Stimulated activated CD8-positive, alpha-beta memory T cell treated with anti-CD3 and anti-CD28 coated beads, Interleukin-12 subunit alpha, Interleukin-12 subunit beta, amount 100 ng/mL, for 1 hour (primary cell): Measurements from ENCODE around the gene TMEM169.
"Not testable (repeated sequence)": the region's sequence is repeated elsewhere in the genome, so short reads cannot be mapped to it uniquely, and the experiment has no call there.

Experiments used
- DNase-seq: peaks from one replicate; pipeline ENCODE4 v3.0.0-alpha.2; 2020; ENCODE audit warnings: low read depth

The TMEM169 gene

GRCh38 chr2:216131175-216131926, 49.6 kb downstream of the TMEM169 start:
- DNase-seq, result no peak

- no peak for DNase-seq
Measured at GRCh38 chr2:216132585-216132984, 50.9 kb downstream of the TMEM169 start.

GRCh38 chr2:216133397-216133796, 51.7 kb downstream of the TMEM169 start:
- no peak for DNase-seq

GRCh38 chr2:216134958-216135541, 53.3 kb downstream of the TMEM169 start:
- DNase-seq, result no peak

GRCh38 chr2:216139884-216140283, 58.2 kb downstream of the TMEM169 start:
- DNase-seq, result peak; percentile 8

- not testable (repeated sequence) for DNase-seq
Measured at GRCh38 chr2:216141516-216141915, 59.8 kb downstream of the TMEM169 start.

- no peak for DNase-seq
Measured at GRCh38 chr2:216142540-216142939, 60.8 kb downstream of the TMEM169 start.

- no peak for DNase-seq
Measured at GRCh38 chr2:216144372-216144771, 62.7 kb downstream of the TMEM169 start.

- DNase-seq, result no peak
Measured at GRCh38 chr2:216144857-216145256, 63.1 kb downstream of the TMEM169 start.

GRCh38 chr2:216146573-216146972, 64.9 kb downstream of the TMEM169 start:
- DNase-seq, result no peak

GRCh38 chr2:216147172-216148131, 65.7 kb downstream of the TMEM169 start:
- no peak for DNase-seq

- DNase-seq, result no peak
Measured at GRCh38 chr2:216148983-216149382, 67.3 kb downstream of the TMEM169 start.

GRCh38 chr2:216149741-216150140, 68.0 kb downstream of the TMEM169 start:
- DNase-seq, result no peak

GRCh38 chr2:216151313-216152025, 69.8 kb downstream of the TMEM169 start:
- no peak for DNase-seq
